Gastroesophageal sphincter (tissue), 2 donors: ENCODE results near the gene ZNF282.

Source experiments
- POLR2A ChIP-seq, 2 donors: fragments of 450-650 bp; IDR thresholded peaks; one replicate each; pipeline ENCODE4 v1.6.1; 2017; ENCODE audit warnings: antibody characterized with exemption in 2 of 2, mild to moderate bottlenecking in 2 of 2, moderate library complexity in 1 of 2
- POLR2AphosphoS5 ChIP-seq: sonication (generic); formaldehyde crosslinking; IDR thresholded peaks from one replicate; pipeline ENCODE4 v1.6.1; 2017; ENCODE audit warnings: antibody characterized with exemption

DNA sequence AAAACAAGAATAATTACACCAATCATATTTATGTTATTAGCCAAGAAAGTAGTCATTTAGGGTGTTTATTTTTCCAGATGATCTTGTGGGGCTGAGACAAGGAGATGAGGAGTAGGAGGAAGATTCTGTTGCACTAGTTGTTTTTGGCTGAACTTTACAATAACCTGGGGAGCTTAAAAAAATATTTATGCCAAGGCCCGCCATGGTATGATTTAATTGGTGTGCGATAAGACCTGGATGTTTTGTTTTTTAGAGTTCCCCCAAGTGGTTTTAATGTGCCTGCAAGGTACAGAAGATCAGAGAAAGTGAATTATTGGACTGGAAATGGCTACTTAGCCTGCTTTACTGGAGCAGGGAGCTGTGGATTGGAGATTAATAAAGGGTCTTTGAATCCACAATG, 7.1 kb upstream of the ZNF282 start:
- TF ChIP-seq POLR2A (IDR thresholded peaks at IDR 0.05), result no peak
- no peak for TF ChIP-seq POLR2AphosphoS5
